Stimulated activated CD4-positive, alpha-beta T cell treated with anti-CD3 and anti-CD28 coated beads, Interleukin-4, amount 100 ng/mL, for 1 hour (primary cell): ENCODE measurements around the gene GMNN.
"Not testable (repeated sequence)": the region's sequence is repeated elsewhere in the genome, so short reads cannot be mapped to it uniquely, and the experiment has no call there.

Source experiments
- DNase-seq: peaks from one replicate; pipeline ENCODE4 v3.0.0-alpha.2; 2020

GMNN gene

GRCh38 chr6:24774696-24775519 is at the start of gene GMNN:
Gene GMNN, plus strand, starts transcription at chr6:24774937. Its CDS starts 2,310 bp downstream, at chr6:24777247.
- peak; percentile 100 for DNase-seq

DNA sequence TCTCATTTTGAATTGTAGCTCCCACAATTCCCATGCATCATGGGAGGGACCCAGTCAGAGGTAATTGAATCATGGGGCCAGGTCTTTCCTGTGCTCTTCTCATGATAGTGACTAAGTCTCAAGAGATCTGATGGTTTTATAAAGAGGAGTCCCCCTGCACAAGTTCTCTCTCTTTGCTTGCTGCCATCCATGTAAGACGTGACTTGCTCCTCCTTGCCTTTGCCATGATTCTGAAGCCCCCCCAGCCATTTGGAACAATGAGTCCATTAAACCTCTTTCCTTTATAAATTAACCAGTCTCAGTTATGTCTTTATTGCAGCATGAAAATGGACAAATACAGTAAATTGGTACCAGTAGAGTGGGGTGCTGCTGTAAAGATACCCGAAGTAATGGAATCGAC is 44.1 kb upstream of the GMNN start:
- not testable (repeated sequence) for DNase-seq

DNA sequence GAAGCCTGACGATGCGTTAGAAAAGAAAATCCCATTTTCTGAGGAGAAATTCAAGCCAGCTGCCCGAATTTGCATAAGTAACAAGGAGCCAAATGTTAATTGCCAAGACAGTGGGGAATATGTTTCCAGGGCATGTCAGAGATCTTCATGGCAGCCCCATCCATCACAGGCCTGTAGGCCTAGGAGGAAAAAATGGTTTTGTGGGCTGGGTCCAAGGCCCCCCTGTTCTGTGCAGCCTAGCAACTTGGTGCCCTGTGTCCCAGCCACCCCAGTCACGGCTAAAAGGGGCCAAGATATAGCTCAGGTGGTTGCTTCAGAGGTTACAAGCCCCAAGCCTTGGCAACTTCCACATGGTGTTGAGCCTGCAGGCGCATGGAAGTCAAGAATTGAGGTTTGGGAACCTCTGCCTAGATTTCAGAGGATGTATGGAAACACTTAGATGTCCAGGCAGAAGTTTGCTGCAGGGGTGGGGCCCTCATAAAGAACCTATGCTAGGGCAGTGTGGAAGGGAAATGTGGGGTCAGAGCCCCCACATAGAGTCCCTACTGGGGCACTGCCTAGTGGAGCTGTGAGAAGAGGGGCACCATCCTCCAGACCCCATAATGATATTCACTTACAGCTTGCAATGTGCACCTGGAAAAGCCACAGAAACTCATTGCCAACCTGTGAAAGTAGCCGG is 43.1 kb upstream of the GMNN start:
- not testable (repeated sequence) for DNase-seq

- no peak for DNase-seq
Observed at GRCh38 chr6:24734166-24734565, 40.6 kb upstream of the GMNN start.

DNA sequence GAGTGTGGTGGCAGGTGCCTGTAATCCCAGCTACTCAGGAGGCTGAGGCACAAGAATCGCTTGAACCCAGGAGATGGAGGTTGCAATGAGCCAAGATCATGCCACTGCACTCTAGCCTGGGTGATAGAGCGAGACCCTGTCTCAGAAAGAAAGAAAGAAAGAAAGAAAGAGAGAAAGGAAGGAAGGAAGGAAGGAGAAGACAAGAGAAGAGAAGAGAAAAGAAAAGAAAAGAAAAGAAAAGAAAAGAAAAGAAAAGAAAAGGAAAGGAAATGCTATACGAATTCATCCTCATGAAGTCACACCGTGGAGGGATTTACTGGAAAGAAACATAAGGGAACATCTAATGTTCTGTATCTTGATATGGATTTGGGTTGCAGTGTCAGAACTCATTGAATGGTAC is 40.0 kb upstream of the GMNN start:
- DNase-seq, result not testable (repeated sequence)

DNA sequence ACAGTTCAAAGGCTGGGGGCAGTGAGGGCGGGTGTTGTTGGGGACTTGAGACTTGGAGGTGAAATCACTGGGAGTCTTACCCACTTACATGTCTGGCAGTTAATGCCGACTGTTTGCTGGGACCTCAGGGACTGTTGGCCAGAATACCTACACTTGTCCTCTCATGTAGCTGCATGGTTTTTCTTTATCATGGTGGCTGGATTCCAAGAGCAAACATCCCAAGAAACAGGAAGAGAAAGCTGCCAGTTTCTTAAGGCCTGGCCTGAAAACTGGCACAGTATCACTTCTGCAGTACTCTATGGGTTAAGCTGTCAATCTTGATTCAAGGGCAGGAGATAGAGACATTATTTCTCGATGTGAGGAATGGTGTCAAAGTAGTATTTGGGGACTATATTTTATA is 36.0 kb upstream of the GMNN start:
- DNase-seq, result no peak

- DNase-seq, result no peak
Observed at GRCh38 chr6:24740861-24741260, 33.9 kb upstream of the GMNN start.

DNA sequence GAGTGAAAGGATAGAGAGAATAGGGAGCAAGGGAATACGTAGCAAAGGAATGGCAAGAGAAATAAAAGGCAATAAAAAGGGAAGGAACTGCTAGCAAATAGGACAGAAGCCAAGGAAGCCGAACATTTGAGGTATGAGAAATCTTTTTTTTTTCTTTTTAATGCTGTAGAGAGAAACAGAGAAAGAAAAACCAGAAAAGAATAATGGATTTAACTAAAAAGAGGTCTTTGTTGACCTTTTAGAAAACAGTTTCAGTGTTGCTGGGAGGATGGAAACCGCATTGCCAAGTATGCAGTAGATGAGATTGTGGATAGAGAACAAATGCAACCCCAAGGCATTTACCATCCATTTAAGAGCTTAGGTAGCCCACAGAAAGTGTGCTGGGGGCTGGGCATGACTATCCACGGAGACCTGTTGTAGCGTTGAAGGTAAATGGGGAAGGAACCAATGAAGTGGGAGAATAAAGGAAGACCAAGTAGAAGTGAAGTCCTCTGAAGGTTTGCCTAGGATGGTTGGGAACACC is 32.5 kb upstream of the GMNN start:
- DNase-seq, result no peak

GRCh38 chr6:24743265-24743943 is 31.3 kb upstream of the GMNN start:
- no peak for DNase-seq

- DNase-seq, result no peak
Observed at GRCh38 chr6:24743944-24744335, 30.8 kb upstream of the GMNN start.

DNA sequence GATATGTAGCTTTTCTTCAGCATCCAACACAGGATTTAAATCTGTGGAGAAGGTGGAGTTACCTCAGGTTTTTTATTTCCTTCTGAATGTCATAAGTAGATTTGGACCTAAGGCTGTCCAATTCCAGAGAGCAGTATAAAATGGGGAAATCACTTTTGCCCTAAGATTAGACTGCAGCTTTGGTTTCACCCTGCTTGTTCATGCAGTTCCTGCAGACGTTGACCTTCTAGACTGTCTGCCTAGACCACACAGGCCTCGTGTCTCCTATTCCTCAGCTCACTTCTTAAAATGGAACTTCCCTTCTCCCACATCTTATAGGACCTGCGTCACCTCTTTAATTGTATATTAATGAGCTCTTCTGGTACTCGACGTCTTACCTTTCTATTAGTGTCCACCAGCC is 29.8 kb upstream of the GMNN start:
- no peak for DNase-seq

DNA sequence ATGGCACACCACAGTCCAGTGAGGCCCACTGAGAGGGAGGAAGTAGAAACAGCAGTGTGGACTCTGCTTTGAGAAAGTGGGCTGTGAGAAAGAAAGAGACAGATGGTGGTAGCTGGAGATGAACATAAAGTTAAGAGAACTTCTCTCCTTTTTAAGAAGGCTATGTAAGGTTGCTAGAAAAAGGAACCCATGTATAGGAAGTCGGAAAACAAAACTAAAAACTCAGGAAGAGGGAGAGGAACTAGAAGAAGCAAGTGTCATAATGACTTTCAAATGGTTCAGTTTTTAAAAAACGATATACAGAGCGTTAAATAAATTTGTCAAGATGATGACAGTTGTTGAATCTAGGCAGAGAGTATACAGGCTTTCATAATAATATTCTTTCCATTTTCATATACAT is 25.4 kb upstream of the GMNN start:
- DNase-seq, result no peak

GRCh38 chr6:24750878-24751277 is 23.9 kb upstream of the GMNN start:
- DNase-seq, result not testable (repeated sequence)

DNA sequence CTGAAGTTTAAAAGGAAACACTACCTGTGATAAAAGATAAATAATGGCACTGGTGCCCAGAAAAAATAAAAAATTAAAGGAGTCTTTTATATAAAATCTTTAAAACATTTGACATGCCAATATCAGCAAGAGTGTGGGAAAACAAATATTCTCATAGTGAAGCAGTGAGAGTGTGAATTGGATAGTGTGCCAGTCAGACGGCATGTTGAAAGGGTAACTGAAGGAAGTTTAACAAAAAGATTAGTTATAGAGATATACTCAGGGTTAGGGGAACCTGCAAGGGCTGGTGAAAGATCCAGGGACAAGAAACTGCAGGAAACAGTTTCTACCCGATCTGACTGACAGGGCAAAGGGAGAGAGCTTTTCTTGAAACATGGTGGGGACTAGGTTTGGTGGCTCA is 22.2 kb upstream of the GMNN start:
- no peak for DNase-seq

DNA sequence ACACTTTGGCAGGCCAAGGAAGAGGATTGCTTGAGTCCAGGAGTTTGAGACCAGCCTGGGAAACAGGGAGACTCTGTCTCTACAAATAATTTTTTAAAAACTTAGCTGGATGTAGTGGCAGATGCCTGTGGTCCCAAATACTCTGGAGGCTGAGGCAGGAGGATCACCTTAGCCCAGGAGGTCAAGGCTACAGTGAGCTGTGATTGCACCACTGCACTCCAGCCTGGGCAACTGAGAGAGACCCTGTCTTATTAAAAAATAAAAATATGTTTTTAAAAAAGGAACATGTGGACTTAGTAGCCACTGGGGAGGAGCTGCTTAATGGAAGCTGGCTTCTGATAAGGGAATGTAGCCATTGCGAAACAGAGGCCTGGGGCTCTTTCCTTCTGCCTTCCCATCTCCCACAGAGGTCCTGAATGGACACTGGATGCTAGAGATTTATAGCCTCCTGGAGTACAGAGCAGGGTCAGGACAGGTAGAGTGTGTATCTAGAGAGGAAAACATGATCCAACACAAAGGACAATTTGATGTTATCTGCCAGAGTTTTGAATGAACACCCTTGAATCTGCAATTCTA is 21.7 kb upstream of the GMNN start:
- no peak for DNase-seq

DNA sequence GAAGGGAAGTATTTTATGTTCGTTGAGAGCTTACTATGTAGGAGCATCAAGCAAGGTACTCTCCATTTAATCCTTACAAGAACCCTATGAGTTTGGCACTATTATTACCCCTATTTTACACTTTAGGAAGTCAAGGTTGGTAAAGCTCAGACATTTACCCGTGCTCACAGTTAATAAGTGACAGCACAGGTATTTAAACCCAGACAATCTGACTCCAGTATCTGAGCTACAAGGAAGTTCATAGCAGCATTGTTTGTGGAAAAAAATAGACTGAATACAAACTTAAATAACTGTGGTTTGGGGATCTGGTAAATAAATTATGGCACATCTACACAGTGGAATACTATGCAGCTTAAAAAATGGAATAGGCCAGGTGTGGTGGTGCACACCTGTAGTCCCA is 21.2 kb upstream of the GMNN start:
- no peak for DNase-seq

- not testable (repeated sequence) for DNase-seq
Observed at GRCh38 chr6:24754378-24754777, 20.4 kb upstream of the GMNN start.

DNA sequence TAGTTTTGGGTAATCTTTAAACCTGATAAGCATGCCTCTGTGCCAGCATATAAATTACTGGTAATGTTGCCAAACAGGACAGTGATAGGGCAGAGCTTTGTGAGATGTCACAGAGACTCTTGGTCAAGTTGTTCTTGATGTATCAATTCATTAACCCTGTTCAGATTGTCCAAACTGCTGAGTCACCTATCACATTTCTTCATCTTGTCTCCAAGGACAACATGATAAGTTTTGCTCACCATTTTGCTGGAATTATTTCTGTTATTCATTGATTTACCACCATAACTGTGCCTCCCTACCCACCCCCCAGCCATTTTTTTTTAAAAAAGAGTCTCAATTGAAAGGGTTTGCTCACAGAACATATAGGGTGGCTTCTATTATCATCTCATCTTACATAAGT is 19.5 kb upstream of the GMNN start:
- DNase-seq, result no peak

DNA sequence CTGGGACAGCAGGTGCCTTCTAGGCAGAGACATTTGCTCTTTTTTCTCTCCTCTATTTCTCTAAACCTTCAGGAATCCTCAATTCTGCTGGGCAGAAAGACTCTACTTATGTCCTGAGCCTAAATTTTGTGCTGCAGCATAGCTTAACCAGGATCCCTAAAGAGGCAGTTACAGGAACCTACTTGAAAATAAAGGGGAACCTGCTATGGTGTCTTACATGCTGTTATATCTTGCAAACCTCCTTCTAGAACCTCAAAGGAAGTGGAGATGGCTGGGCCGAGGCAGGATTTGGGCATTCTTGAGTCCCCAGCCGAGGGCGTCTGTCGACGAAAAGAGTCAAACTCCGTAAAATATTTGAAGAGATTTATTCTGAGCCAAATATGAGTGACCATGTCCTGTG is 17.1 kb upstream of the GMNN start:
- no peak for DNase-seq

GRCh38 chr6:24759718-24760117 is 15.0 kb upstream of the GMNN start:
- DNase-seq, result no peak

DNA sequence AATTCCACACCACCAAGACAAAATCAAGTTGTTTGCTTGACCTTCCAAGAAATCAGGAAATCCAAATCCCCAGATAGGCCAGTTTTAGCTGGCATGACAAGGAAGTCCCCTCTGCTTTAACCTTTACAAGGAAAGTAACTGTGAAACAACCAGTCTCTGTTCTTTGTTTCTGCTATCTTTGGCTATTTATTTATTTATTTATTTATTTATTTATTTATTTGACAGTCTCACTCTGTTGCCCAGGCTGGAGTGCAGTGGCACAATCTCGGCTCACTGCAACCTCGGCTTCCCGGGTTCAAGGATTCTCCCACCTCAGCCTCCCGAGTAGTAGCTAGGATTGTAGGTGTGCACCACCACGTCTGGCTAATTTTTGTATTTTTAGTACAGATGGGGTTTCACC is 14.5 kb upstream of the GMNN start:
- no peak for DNase-seq

- DNase-seq, result no peak
Observed at GRCh38 chr6:24761193-24761835, 13.4 kb upstream of the GMNN start.

- no peak for DNase-seq
Observed at GRCh38 chr6:24761851-24762250, 12.9 kb upstream of the GMNN start.
